Measurements from ENCODE around the gene RSU1.

Gene RSU1

DNA sequence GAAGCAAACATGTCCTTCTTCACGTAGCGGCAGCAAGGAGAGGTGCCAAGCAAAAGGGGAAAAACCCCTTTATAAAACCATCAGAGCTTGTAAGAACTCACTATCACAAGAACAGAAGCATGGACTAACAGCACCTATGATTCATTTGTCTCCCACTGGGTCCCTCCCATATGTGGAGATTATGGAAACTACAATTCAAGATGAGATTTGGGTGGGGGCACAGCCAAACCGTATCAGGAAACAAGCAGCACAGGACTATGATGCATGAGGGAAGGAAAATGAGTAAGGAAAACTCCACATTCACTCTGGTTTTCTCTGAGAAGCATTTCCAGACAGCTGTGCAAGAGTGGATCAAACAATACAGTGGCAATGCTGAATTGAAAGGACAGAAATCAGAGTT is 81.6 kb downstream of the RSU1 start:
- FAIRE-seq = no peak

DNA sequence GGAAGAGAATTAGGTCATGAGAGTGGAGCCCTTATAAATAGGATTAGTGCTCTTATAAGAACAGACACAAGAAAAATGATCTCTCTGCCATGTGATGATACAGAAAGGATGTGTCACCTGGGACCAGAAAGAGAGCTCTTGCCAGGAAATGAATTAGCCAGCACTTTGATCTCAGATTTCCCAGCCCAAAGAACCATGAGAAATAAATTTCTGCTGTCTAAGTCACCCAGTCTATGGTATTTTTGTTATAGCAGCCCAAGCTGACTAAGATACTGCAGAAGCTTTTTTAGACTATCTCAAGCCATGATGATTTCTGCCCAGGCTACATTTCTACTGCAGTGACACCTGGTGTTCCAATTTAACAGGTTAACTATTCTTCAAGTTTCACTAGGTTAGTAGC is 84.8 kb downstream of the RSU1 start:
- no peak for FAIRE-seq

- FAIRE-seq = no peak
These were observed 89.0 kb downstream of the RSU1 start for GRCh38 chr10:16728266-16728665.

DNA sequence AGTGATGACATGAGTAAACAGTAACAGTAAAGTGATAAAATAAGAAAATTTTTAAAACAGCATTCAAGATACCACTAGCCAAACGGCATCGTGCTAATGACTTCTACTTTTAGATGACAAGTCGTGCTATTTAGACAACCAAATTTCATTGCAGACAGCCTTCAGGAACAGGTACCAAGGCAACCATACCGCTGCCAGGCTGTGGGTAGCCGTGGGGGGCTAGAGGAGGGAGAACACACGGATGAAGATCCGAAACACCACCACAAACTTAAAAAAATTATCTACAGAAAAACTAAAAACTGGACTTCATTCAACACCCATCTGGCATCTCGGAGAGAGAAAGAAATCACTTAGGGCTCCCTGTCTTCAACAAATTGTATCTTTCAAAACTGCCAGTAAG is 89.6 kb downstream of the RSU1 start:
- FAIRE-seq = no peak

GRCh38 chr10:16724509-16724908 is 92.7 kb downstream of the RSU1 start:
- FAIRE-seq = no peak

- no peak for FAIRE-seq
These were observed 96.4 kb downstream of the RSU1 start for GRCh38 chr10:16720812-16721211.

DNA sequence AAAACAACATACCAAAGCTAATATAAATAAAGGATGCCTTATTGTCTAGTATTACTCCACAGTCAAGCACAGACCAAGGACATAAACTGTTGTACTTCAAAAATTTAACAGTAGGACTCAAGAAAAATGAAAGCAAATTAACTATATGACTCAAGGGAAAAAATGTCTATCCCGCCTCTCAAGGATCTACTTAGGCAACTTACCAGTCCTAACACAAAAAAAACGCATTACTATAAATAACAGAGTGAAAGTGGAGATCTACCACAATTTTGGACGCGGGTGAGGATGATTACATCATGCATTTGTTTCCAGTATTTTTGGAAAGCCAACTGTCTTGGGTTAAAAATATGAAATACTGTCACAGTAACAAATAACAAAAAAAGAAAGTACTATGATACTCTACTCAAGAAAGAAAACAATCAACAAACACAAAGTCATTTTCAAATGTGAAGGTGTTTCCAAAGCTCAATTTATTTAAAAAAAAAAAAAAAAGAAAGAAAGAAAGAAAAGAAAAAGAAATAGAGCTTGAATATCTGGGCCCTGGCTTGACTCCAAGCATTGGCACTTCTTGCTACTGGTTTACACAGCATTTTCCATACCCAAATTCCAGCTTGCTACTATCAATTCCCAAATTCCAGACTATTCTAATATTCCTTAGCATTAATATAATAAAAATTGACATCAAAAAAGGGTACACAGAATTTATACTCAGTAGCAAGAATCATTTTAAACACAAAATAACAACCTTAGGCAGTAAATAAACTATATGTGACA is 99.4 kb downstream of the RSU1 start:
- FAIRE-seq = no peak

DNA sequence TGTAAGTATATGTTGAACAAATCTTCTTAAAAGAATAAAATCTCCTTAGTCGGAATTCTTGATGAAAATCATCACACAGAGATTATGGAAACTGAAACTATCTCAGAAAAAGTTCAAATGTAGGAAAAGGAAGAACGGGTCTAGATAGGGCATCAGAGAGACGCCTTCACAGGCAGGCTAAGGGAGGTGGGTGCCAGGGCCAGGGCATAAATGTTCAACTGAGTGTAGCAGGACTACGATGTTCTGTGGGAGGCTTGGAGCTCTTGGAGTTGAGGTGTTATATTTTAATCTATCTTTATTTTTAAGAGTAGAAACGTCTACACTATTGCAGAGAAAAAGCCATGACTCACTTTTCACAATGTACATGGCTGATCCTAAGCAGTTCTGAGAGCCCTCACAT is 101.2 kb downstream of the RSU1 start:
- FAIRE-seq = no peak

DNA sequence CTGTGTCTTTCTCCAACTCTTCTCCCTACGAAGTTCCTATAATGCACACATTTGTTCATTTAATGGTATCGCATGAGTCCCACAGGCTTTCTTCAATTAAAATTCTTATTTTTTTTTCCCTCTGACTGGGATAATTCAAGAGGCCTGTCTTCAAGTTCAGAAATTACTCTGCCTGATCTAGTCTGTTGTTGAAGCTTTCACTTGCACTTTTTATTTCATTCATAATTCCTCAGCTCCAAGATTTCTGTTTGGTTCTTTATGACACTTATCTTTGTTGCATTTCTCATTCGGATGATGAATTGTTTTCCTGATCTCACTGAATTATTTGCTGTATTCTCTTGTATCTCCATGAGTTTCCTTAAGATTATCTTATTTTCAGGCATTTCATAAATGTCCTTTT is 103.9 kb downstream of the RSU1 start:
- no peak for FAIRE-seq

- FAIRE-seq = no peak
These were observed 104.3 kb downstream of the RSU1 start for GRCh38 chr10:16712883-16713282.

GRCh38 chr10:16700331-16700730 is 116.9 kb downstream of the RSU1 start:
- FAIRE-seq = no peak

DNA sequence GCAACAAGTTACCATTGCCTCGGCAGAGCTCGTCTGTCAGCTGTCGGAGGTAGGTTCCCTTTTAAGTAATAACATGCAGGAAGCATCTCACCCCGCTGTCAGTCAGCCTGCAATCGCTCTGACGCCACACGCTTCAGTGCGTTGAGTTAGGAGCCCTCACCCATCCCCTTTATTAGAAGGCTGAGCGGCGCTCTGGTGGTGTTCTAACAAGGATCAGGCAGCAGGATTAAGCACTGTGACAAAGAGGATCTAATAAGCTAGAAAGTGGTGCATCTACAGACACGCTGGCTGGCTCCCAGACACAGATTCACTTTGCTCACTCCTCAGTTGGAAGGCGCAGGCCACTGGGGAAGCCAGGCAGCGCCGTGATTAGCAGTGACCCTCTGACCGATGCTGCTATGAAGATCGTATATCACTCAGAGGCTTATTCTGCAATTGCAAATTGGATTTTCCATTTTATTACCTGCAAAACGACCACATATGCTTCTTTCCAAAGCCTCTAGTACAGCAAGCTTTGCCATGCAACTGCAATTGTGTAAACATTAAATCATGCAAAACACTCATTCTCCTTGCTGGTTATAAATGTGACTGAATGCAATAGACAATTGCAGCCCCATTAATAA is 117.7 kb downstream of the RSU1 start:
- no peak for FAIRE-seq

- no peak for FAIRE-seq
These were observed 118.8 kb downstream of the RSU1 start for GRCh38 chr10:16698461-16698860.

DNA sequence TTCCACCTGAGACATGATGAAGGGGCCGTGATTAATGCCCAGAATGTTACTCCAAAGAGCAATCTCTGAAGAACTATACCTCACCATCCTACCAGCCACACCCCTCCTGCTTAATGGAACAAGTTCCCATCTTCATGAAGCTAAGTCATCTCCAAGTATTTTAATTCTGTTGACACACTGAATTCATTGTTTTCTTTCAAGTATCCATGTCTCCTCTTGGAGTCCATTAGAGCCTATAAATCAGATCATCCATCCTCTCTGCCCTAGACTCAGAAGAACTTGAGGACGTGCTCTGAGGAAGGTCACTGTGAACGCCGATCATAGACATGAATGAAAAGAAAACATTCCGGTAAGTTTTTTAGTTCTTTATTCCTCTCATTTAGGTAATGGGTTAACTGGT is 126.8 kb downstream of the RSU1 start:
- no peak for FAIRE-seq

GRCh38 chr10:16689696-16690095 is 127.5 kb downstream of the RSU1 start:
- FAIRE-seq = no peak

DNA sequence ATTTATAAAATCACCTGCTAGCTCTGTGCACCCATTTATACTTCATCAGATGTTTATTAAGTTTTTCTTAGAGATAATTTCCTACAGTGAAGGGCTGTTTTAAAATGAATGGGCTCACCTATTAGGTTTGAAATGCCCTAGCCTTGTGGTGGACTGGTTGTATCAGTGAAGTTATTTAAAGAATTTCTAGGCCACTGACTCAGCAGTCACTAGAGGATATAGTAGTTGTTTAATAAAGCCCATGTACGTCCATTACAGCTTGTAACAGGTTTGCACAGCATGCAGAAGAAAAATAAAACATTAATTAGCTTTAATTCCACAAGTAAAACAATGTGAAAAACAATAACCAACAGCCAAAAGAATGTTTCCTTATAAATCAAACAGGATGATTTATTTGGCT is 128.0 kb downstream of the RSU1 start:
- no peak for FAIRE-seq

DNA sequence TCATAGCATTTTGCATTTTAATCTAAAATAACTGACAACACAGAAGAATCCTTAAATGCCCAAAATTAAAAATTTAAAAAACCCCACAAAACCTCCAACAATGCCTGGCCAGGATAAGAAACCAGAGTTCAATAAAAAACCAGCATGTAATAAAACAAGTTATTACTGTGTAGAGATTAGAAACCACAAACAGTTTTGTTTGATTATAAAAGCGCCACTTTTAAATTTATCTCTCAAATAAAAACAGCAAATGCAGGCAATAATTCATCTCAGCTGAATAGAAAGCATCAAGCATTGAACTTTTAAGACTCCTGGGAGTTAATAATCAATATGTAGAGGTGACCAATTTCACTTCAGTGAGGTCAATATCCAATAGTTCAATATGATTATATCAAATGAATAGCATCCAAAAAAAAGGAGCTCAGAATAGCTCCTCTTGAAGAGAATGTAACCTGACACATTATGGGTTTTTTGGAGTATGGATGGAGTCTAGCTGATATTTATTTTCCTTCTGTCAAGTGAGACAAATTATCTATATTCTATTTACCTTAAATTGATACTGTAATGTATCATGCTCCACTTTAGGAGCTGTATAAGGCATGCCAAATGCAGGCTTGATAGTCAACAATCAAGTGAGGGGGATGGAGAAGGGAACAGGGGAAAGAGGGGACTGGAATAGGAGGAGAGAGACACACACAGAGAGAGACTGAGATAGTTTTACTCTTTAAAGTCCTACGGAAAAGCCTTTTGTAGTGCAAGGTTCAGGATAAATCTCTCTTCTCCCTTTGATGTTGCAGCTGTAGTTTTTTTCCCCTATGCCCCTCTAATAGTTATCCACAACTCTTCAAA is 130.9 kb downstream of the RSU1 start:
- FAIRE-seq = no peak

DNA sequence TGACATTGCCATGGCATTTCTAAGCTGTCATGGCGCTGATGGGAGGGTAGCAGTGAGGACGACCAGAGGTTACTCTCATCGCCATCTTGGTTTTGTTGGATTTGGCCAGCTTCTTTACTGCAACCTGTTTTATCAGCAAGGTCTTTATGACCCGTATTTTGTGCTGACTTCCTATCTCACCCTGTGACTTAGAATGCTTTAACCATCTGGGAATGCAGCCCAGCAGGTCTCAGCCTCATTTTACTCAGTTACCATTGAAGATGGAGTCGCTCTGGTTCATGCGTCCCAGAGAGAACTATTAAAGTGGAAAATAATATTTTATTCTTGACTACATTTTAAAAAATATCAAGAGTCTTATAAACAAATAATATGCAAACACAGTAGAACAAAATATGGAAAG is 131.7 kb downstream of the RSU1 start:
- no peak for FAIRE-seq

DNA sequence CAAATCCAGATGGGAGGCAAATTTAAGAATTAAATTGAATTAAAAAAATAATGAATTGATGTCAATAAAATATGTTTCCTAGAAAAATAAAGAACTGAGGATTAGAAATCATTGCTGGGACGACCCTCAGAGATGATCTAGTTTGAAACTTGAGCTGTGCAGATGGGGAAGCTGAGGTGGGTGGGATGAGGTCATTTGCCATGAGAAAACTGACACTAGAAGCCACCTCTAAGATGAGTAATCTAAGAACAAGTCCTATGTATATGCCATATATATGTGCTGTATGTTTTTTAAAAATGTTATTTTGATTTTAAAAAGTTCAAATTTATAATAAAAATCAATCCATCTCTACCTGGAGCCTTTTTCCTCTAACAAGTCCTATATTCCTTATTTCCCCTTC is 135.7 kb downstream of the RSU1 start:
- no peak for FAIRE-seq

DNA sequence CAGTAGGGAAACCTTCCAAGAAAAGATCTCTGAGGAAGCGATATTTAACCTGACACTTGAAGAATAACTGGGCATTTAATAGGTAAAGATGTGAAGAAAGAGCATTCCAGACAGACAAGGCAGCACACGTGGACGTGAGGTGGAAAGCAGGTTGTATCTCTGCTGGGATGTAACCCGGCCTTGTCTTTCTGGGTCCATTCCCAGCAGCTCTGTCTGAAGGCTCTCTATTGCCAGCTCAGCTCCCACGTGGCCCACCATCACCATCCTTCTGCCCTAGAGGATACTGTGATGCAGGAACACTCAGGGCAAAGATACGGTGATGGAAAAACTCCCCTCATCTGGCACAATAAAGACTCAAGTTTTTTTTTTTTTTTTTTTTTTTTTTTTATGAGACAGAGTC is 137.7 kb downstream of the RSU1 start:
- no peak for FAIRE-seq

DNA sequence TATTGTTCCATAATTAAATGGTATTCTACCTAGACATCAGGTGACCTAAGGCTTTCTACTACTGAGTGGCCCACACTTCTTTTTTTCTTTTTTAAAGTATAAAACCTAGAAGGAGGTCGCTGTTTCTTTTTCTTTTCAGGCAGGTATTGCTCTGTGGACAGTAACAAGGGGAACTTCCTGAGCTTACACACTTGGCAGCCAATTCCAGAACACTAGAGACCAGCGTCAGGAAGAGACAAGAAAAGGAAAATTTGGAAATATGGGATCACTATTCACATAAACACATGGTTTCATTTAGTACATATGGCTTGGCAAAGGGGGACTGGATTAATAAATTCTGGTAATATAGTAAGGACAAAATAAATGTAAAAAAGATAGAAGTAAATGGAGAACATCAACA is 141.9 kb downstream of the RSU1 start:
- no peak for FAIRE-seq

DNA sequence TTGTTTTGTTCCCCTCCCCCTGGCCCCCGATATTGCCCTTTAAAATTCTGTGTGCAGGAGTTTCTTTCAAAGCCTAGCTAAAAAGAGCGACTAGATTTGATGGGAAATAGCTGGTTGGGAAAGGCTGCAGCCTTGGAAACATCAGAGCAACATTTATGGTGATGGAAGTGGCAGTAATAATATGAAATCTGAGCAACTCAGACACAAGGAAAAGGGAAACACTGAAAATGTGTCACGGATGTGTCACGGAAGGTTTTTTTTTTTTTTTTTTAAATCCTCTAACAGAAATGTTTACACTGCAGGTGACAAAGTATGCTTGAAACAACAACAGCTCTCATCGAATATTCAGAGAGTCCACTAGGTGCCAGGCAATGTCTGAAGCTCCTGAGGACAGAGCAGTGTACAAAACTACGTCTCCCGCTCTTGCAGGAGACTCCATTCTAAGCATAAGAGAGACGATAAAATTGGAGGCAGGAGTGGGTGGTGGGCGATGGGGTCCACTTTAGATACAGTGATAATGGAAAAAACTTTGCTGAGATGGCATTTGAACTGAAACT is 143.0 kb downstream of the RSU1 start:
- FAIRE-seq = no peak

DNA sequence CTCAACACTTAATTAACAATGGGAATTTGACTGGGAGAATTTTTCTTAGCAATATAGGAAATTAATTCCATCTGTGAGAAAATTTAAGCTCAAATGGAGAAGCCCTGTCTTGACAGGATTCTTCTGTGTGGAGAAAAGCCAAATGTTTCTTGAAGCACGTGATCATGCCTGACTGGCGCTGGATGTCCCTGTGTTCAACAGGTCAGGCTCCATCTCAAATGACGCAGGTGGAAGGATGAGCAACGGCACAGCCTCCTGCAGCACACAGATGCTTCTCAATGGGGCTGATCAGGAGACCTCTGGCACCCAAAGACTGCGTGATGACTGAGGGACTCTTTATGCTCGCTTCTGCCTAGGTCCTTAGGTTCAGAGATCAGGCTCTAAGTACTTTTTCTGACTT is 143.8 kb downstream of the RSU1 start:
- no peak for FAIRE-seq

- FAIRE-seq = no peak
These were observed 153.8 kb downstream of the RSU1 start for GRCh38 chr10:16663444-16663843.
